HT1080 (cell line): ENCODE measurements around the gene CAPRIN1. TPM values are rescaled to one million over a fixed set of nuclear protein-coding genes. Genes with fewer than 3 reads are reported as not detected.
A peak's percentile ranks its signal among the peaks of the same experiment; 100 is the strongest.

Experiments
- DNase-seq: peaks from one replicate; pipeline ENCODE4 v3.0.0-alpha.2; 2015; ENCODE audit warnings: low read depth
- polyA plus RNA-seq, 2 experiments: library from polyadenylated mRNA; depleted of rRNA; stranded (reverse); fragments of >200 nt; gene quantifications; 2 replicates each; pipeline ENCODE4 v1.2.3, GENCODE V29; 2015
- total RNA-seq: library from RNA; depleted of rRNA; stranded (reverse); fragments of >200 nt; shearing (Covaris generic); gene quantifications from 2 replicates; pipeline ENCODE4 v1.2.3, GENCODE V29; 2014; rRNA removed

Gene CAPRIN1
- total RNA-seq = 282 and 324 TPM in 2 replicates
- polyA plus RNA-seq (2015; cell fraction: cytosol; rRNA removed) = 166 and 207 TPM in 2 replicates
- 288 and 328 TPM in 2 replicates for polyA plus RNA-seq (2015; cell fraction: nucleus; rRNA removed)

- DNase-seq = peak; percentile 94
Observed at GRCh38 chr11:34051349-34052035, at the start of gene CAPRIN1. Gene CAPRIN1 (plus strand): TSS chr11:34051731. CDS start chr11:34052421, 690 bp downstream.

- DNase-seq = no peak
Observed at GRCh38 chr11:34002420-34002819, 49.1 kb upstream of the CAPRIN1 start.

GRCh38 chr11:34004236-34004635 lies 47.3 kb upstream of the CAPRIN1 start:
- DNase-seq = no peak

- no peak for DNase-seq
Observed at GRCh38 chr11:34006876-34007275, 44.7 kb upstream of the CAPRIN1 start.

- DNase-seq = no peak
Observed at GRCh38 chr11:34012734-34013133, 38.8 kb upstream of the CAPRIN1 start.

- DNase-seq = no peak
Observed at GRCh38 chr11:34013898-34014571, 37.5 kb upstream of the CAPRIN1 start.

DNA sequence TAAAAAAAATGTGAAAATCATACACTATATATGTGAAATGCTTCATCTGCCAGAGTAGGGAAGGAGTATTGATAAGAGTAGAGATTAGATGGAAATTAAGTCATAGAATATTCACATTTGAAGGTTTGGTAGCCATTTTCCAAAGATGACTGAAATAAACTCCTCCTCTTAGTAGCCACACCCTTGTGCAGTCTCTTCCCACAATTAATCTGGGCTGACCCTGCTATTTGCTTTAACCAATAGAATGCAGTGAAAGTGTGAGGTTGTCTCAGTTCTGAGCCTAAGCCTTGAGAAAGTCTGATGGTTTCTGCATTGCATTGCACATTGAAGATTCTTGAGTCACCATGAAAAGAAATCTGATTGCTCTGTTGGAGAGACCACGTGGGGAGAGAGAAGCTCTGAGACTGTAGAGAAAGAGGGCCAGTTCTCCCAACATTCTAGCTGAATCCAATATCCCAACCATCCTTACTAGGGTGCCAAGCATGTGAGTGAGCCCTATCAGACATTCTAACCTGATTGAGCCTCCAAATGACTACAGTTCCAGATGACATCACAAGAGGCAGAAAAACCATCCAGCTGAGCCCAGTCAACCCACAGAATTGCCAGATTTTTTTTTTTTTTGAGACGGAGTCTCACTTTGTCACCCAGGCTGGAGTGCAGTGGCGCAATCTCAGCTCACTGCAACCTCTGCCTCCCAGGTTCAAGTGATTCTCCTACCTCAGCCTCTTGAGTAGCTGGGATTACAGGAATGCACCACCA lies 29.4 kb upstream of the CAPRIN1 start:
- DNase-seq = no peak

GRCh38 chr11:34026432-34026831 lies 25.1 kb upstream of the CAPRIN1 start:
- DNase-seq = no peak

GRCh38 chr11:34027516-34028408 lies 23.8 kb upstream of the CAPRIN1 start:
- no peak for DNase-seq

- no peak for DNase-seq
Observed at GRCh38 chr11:34028425-34028824, 23.1 kb upstream of the CAPRIN1 start.

DNA sequence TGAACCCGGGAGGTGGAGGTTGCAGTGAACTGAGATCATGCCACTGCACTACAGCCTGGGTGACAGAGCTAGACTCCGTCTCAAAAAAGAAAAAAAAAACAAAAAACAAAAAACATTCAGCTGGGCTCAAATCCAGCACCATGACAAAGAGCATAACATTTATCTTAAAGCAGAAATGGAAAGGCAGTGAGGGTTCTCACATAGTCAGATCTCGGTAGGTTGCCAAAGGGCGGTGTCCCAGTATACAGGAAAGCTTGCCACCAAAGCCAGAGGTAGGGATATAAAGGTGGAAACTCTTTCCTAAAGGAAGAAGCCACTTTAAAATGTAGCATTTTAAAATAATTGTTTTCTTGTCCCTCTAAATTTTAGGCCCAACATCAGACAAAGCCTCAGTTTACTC lies 22.4 kb upstream of the CAPRIN1 start:
- DNase-seq = no peak

DNA sequence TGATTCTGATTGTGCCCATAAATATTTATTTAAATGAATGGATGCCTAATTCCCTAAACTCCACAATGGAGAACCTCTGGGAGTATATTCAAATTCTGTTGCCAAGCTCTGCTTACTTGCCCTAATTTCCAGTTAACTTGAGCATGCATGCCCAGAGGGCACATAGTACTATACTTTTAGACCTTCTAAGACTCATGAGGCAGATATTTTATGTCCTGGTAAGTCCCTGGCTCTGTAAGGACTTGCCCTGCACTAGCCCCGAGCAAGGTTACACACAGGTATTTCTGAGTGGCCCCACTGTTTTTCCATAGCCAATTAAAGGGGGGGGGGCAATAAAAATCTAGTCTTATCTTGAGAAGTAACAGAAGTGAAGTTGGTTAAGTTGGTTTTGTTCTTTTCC lies 21.1 kb upstream of the CAPRIN1 start:
- DNase-seq = no peak

DNA sequence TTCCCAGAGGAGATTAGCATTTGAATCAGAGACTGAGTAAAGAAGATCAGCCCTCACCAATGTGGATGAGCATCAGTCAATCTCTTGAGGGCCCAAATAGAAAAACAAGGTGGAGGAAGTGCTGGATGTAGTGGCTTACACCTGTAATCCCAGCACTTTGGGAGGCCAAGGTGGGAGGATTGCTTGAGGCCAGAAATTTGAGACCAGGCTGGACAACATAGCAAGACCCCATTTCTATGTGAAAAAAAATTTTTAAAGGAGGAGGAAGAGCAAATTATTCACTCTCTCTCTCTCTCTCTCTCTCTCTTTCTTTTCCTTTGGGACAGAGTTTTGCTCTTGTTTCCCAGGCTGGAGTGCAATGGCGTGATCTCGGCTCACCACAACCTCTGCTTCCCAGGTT lies 18.1 kb upstream of the CAPRIN1 start:
- DNase-seq = no peak

- peak; percentile 18 for DNase-seq
Observed at GRCh38 chr11:34034053-34034452, 17.5 kb upstream of the CAPRIN1 start.

DNA sequence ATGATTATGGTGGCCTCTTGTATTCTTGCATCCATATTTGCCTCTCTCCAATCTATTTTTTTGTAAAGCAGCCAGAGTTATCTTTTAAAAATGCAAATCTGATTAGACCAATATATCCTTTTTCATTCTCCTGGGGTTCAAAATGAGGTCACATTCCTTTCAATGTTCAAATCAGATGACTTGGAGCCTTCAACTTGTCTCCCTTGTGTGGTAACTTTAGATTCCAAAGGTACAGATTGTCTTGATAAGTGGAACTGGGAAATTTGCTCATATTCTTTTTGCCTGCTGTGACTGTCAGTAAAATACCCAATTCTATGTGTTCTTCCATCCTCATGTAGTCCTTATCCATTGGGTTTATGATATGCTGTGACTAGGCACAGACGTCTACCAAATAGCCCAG lies 15.1 kb upstream of the CAPRIN1 start:
- DNase-seq = no peak

DNA sequence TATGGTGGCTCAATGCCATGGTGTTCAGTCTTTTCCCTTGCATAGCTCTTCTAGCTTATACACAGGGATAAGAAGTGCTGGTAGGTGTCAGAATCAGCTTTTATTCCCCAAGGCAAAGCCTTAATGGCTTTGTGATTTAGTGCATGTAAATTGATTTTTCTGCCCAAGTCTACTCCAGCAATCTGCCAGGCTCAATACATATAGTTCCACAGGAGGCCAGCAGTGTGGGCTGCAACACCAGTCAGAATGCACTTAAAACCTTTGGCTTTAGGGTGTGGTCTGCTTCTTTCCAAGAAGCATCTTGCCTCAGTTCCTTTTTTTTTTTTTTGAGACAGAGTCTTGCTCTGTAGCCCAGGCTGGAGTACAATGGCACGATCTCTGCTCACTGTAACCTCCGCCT lies 14.5 kb upstream of the CAPRIN1 start:
- no peak for DNase-seq

GRCh38 chr11:34040571-34040970 lies 11.0 kb upstream of the CAPRIN1 start:
- DNase-seq = no peak

DNA sequence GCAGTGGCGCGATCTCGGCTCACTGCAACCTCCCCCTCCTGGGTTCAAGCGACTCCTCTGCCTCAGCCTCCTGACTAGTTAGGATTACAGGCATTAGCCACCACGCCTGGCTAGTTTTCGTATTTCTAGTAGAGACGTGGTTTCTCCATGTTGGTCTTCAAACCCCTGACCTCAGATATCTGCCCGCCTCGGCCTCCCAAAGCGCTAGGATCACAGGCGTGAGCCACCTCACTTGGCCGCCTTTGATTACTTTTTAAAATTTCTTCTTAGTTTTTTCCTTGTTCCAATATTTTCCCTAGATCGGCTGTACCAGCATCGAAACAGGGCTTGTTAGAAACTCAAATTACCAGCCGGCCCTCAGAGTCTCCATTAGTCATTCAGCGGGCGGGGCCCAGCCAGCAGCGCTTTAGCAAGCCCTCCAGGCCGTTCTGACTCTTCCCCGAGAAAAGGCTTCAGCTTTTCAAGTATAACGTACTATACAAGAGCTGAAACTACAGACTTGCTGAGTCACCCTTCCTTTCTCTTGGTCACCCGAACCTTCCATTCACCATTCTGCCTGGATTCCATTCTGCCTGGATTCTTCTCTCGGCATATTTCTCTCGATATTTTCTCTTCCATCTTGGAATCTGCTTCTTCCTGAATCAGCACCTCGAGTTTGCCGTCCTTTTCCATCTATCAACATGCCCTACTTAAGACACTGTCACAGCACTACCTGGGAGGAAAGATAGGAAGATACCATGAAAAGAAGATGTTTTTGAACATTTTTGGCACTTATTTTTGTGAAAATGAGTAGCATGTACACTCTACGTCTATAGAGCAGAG lies 6.7 kb upstream of the CAPRIN1 start:
- DNase-seq = peak; percentile 90

DNA sequence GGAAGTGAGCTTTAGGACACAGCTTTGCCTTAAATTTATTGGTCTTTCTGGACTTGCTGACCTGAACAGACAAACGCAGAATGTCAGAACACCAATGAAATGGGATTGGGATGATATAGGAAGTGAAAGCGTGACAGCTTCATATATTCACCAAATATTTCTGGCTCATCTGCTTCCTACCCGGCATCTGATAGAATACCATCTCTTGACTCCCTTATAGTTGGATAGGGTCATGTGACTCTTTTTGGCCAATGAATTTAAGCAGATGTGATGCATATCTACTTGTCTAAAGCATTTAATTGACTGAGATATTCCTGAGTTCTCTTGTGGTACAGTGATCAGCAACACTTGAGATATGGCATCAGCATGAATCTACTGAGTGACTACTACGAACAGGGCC lies 2.5 kb upstream of the CAPRIN1 start:
- no peak for DNase-seq
